Subcutaneous adipose tissue (tissue), 4 donors: ENCODE results near the gene TBC1D16. TPM values are rescaled to one million over a fixed set of nuclear protein-coding genes. Genes with fewer than 3 reads are reported as not detected.

Experiments used
- total RNA-seq, 4 donors: library from RNA; depleted of rRNA; stranded (reverse); fragments of >200 nt; gene quantifications; one replicate each; pipeline ENCODE4 v1.1.0, GENCODE V29; 2016
- TF ChIP-seq, protein P1 (sequence below): fragments of 450-650 bp; IDR thresholded peaks from one replicate; pipeline ENCODE4 v1.5.1; 2016; ENCODE audit warnings: low read depth, mild to moderate bottlenecking, control low read depth, antibody characterized with exemption, moderate library complexity

TBC1D16 gene
- total RNA-seq, 4 donors from 2014 or later: 43.5 to 115 (median 60.5) TPM

DNA sequence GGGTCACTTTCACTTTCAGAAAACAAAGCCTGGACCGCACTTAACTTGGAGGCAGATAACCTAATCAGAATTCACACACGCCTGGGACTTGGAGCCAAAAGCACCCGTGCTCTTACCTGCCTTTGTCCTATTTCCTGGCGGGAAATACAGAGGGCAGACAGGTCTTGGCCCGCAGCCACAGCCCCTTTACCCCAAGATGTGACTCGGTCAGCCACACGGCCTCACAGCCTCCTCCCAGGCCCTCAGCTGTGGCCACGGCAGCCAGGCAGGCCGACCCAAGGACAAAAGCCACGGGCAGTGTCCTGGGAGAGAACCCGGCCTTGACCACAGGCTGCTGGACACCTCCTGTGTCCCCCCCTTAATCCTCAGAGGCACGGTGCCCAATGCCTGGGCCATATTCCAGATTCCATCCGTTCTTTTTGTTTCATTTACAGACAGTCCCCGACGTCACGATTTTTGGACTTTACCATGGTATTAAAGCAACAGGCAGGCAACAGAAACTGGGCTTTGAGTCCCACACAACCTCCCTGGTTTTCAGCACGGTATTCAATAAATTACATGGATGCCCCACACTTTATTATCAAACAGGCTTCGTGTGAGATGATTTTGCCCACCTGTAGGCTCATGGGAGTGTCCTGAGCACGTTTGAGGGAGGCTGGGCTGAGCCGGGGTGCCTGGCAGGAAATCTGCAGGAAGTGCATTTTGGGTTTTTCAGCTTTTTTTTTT lies 35.6 kb upstream of the TBC1D16 start:
- TF ChIP-seq, protein P1, sequence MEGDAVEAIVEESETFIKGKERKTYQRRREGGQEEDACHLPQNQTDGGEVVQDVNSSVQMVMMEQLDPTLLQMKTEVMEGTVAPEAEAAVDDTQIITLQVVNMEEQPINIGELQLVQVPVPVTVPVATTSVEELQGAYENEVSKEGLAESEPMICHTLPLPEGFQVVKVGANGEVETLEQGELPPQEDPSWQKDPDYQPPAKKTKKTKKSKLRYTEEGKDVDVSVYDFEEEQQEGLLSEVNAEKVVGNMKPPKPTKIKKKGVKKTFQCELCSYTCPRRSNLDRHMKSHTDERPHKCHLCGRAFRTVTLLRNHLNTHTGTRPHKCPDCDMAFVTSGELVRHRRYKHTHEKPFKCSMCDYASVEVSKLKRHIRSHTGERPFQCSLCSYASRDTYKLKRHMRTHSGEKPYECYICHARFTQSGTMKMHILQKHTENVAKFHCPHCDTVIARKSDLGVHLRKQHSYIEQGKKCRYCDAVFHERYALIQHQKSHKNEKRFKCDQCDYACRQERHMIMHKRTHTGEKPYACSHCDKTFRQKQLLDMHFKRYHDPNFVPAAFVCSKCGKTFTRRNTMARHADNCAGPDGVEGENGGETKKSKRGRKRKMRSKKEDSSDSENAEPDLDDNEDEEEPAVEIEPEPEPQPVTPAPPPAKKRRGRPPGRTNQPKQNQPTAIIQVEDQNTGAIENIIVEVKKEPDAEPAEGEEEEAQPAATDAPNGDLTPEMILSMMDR: no peak

DNA sequence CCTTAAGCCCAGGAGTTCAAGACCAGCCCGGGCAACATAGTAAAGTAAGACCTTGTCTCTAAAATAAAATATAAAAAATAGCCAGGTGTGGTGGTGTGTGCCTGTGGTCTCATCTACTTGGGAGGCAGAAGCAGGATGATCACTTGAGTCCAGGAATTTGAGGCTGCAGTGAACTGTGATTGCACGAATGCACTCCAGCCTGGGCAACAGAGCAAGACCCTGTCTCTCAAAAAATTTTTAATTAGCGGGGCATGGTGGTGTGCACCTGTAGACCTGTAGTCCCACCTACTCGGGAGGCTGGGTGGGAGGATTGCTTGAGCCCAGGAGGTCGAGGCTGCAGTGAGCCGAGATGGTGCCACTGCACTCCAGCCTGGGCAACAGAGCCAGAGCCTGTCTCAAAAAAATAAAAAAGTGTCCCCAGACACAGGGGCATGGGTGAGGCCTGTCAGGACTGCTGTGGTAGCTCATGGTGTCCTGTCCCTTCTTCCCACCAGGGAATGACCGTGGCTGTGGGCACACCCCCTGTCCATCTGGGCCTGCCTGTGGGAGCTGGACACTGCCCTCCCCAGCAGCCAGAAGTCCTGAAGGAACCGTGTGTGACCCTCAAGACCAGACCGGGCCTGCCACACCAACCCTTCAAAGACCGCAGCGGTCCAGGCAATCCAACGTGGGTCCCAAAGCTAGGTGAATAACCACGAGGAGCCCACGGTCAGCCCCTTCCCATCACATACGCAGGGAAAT lies 34.9 kb upstream of the TBC1D16 start:
- TF ChIP-seq, protein P1: no peak

DNA sequence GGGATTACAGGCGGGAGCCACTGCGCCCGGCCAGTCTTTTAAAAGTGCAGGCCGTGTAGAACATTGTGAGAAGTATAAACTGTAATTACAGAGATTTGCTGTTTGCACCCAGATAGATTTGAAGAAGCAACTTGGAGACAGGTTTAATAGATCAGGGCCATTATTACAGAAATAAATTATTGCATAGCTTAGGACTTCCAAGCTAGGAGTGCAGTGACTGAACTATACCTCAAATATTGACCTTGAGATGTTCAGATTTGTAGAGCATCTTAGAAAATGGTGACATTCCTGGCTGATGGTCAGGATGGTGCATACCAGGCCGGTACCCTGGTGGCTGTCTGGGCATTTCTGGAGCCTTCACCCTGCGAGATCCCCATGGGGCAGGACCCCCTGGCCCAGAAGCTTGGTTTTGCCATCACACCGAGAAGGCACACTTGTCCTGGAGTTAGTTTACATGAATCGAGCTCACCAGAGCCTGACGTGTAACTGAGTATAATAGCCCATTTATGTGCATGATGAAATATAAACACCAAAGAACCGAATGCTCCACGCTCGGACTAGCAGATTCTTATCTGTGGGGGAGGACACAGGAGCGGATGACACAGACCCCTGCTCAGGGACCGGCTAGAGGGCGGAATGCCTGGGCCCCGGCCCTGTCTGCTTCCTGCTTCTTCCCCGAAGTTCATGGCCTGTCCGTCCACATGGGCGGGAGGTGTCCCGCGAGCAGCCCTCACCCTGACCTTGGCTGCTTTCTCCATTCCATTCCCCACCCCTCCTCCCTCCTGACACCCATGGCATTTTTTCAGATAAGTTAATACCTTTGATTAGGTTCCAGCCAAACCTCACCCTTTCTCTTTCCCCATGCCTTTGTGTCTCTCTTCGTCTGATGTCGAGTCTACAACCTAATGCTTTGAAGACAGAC lies 32.9 kb upstream of the TBC1D16 start:
- TF ChIP-seq, protein P1: no peak

DNA sequence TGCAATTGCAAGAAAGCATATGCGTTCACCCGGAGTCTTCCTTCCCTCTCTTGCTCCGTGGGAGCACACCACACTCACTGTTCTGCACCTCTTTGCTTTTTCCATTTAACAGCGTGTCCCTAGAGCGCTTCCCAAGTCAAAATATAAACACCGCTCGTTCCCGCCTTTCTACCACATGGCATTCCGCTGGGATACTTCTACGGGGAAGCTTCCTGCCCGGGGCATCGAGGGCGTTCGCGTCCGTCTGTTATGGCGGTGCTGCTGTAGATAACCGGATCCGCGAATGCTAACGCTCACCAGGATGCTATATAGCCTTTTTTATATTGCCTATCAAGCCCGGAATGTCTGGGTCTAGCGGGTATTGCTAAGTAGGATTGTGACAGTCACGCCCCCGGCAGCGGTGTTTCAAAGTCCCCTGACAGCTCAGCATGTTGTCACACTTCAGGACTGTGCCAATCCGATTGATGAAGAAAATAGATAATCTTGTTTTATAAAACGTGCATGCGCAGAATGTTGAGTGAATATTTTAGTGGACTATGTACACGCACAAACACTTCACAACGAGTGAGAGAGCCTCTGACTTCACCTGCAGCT lies 31.8 kb upstream of the TBC1D16 start:
- TF ChIP-seq, protein P1: no peak

DNA sequence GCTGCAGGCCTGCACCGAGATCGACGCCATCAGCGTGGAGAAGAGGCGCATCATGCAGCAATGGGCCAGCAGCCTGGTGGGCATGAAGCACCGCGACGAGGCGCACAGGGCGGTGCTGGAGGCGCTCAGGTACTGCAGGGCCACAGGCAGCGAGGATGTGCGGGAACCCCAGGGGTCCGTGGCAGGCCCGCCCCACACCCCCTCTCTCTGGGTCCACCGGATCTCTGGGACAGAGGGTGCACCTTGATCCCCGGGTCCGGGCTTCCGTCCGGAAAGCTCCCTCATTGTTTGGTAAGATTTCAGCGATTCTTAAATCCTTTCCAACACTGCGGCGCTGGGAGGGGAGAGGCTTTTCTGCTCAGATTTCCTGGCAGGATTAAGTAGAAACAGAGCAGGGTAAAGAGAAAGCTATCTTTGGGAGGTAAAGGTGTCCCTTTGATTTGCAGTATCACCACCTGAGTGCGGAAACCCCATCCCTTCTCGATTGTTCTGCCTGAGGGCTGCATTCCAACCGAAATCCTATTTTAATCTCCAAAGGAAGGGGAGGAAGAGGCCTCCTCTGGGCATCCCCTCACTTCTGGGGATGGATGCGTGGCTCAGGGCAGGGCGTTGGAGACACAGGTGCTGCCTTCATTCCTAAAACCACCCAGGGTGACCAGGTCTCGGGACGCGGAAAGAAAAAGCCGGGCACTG lies 30.0 kb upstream of the TBC1D16 start:
- TF ChIP-seq, protein P1: no peak

DNA sequence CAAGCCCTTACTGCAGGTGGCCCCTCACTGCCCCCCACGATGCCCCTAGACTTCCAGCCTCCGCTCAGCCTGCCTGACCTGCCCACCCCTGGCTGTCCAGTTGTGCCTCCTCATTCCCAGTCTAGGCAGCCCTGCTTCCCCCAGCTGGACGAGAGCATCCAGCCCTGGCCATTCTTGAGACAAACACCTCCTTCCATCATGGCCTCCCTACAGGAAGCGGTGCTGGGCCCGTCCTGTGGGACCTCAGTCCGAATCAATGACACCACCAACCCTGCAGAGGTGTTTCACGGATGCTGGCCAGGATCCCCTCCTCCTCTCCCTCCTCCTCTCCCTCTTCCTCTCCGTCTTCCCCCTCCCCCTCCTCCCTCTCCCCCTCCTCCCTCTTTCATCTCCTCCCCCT lies 29.0 kb upstream of the TBC1D16 start:
- TF ChIP-seq, protein P1: no peak
